Coronary artery (tissue), 2 donors: Measurements from ENCODE around the gene LLGL2.

Experiments
- DNase-seq: peaks from one replicate; pipeline ENCODE4 v3.0.0-alpha.2; 2017; ENCODE audit warnings: low spot score
- H3K27ac ChIP-seq, 2 donors: fragments of 200-600 bp; sonication (generic); one replicate each; pipeline ENCODE4 v1.5.1; 2016 to 2019
- H3K4me3 ChIP-seq: fragments of 200-600 bp; sonication (generic); 2 replicates; pipeline ENCODE4 v1.5.1; 2016; ENCODE audit warnings: mild to moderate bottlenecking, moderate library complexity
- CTCF ChIP-seq: fragments of 200-600 bp; sonication (generic); IDR thresholded peaks from one replicate; pipeline ENCODE4 v1.5.1; 2019; ENCODE audit warnings: antibody characterized with exemption

Gene LLGL2

GRCh38 chr17:75558666-75559530, 33.4 kb downstream of the LLGL2 start:
- no peak overlapping the region for H3K27ac ChIP-seq
- no peak overlapping the region for H3K4me3 ChIP-seq
- no peak for DNase-seq
- TF ChIP-seq CTCF: no peak

DNA sequence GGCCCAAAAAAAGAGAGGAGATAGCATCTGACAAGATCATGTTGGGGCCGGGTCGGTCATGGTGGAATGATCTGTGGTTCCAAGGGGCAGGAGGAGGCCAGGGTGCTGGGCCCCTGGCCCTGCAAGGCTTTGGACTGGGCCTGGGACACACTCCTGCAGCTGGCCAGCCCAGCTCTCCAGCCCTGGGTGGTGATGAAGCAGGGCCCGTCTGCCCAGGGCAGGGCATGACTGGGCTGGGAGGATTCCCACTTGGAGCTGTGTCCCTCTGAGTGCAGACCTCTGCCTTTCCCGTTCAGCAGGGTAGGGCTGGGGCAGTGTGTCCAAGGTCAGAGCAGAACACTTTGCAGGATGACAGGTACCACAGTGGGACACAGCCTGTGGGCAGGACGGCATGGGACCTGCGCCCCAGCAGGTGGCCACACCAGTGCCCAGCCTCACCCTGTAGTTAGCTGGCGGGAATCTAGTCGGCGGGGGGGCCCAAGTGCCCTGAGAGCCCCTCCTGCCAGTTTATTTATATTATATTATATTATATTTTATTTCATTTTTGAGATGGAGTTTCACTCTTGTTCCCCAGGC, 34.5 kb downstream of the LLGL2 start:
- H3K4me3 ChIP-seq: no peak overlapping the region
- DNase-seq: no peak
- no peak for TF ChIP-seq CTCF
- H3K27ac ChIP-seq: no peak overlapping the region

GRCh38 chr17:75561927-75562603, 36.6 kb downstream of the LLGL2 start:
- no peak for DNase-seq
- Histone ChIP-seq H3K27ac (no peak overlapping the region), H3K4me3 (no peak overlapping the region)
- TF ChIP-seq CTCF: no peak

GRCh38 chr17:75563063-75563758, 37.7 kb downstream of the LLGL2 start:
- TF ChIP-seq CTCF: no peak
- no peak for DNase-seq
- Histone ChIP-seq H3K4me3 (no peak overlapping the region), H3K27ac (no peak overlapping the region)

GRCh38 chr17:75564195-75564594, 38.7 kb downstream of the LLGL2 start:
- H3K27ac ChIP-seq: no peak overlapping the region
- DNase-seq: no peak
- H3K4me3 ChIP-seq: no peak overlapping the region
- TF ChIP-seq CTCF: no peak

DNA sequence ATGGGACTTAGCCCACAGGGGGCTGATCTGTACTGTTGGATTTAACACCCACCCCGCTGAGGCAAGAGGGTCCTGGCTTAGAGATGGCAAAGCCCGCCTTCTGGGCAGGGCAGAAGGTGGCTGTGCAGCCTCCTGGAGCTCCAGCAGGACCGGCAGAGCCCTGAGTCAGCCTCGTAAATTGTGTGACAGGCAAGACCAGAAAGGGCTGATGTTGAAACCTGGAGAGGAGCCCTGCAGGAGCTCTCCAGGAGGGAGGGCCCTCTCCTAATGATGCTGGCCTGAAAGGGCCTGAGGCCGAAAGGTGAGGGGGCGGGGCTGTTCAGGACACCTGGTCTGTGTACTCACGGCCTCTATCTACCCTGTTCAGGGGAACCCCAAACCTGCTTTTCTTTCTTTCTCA, 39.6 kb downstream of the LLGL2 start:
- TF ChIP-seq CTCF: no peak
- no peak for DNase-seq
- Histone ChIP-seq H3K4me3 (no peak overlapping the region), H3K27ac (no peak overlapping the region)
